GM18507 (cell line): ENCODE results near the gene PLBD2.
A peak's percentile ranks its signal among the peaks of the same experiment; 100 is the strongest.

Experiments used
- DNase-seq: peaks from one replicate; pipeline ENCODE4 v3.0.0; 2011; ENCODE audit warnings: low read depth; ENCODE audit not compliant: insufficient read length; ENCODE audit errors: extremely low spot score
- FAIRE-seq: peaks from 2 replicates; lab custom pipeline; 2011; peaks lifted over from hg19 to GRCh38; lab: Jason Lieb, UNC

Gene PLBD2

DNA sequence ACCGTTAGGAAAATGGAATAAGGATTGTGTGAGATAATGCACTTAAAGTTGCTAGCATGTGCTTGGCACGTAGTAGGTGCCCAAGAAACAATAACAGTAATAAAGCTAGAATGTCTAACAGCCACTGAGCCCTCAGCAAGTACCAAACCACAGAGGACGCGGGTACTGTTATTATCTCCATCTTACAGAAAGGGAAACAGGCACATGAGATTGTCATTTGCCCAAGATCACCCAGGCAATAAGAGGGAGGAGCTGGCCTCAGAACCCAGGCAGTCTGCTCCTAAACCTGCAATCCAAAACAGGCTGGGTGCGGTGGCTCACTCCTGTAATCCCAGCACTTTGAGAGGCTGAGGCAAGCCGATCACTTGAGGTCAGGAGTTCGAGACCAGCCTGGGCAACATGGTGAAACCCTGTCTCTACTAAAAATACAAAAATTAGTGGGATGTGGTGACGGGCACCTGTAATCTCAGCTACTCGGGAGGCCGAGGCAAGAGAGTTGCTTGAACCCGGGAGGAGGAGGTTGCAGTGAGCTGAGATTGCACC lies 50.4 kb downstream of the PLBD2 start:
- FAIRE-seq (no peak), DNase-seq (no peak)

DNA sequence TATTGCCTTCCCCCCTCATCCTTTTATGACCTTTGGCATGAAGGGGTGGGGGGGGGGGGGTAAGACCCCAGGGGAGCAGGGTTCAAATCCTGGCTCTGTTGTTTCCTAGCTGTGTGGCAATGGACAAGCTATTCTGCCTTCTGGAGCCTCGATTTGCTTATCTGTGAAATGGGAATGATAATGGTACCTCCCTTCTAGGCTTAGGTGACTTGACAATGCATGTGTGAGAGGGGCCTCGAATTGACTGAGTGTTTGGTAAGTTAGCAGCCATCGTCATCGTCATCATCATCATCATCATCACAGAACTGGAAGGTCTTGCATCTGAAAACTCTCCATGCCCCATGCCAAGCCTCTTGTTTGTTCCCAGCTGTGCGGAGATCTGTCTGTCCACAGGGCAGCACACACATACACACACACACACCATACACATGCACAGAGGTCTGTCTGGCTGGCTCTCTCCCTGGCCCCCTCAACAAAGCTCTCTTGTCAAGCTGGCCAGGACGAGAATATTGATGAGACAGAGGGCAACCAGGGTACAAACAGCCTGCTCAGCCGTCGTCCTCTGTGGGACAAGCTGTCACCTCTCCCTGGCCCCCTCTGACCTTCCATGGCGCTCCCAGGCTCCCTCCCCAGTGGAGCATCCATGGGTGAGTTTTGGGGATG lies 51.2 kb downstream of the PLBD2 start:
- no peak for FAIRE-seq
- no peak for DNase-seq

DNA sequence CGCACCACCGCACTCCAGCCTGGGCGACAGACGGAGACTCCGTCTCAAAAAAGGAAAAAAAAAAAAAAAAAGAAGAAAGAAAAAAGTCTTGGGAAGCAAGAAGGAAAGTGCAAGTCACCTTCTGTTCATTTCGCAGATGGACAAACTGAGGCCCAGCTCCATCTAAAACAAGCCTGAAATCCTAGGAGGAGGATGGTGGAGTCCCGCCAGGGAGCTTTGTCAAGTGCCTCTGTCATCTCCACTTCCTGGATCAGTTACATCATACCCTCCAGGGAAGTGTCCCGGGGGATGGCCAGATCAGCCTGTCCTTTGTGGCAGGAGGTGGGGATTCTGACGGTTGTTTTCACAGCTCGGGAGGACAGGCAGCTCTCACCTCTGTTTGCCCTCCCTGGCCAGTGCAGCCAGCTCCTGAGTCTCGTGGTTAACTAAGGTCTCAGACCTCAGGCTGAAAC lies 55.1 kb downstream of the PLBD2 start:
- DNase-seq (no peak), FAIRE-seq (no peak)

DNA sequence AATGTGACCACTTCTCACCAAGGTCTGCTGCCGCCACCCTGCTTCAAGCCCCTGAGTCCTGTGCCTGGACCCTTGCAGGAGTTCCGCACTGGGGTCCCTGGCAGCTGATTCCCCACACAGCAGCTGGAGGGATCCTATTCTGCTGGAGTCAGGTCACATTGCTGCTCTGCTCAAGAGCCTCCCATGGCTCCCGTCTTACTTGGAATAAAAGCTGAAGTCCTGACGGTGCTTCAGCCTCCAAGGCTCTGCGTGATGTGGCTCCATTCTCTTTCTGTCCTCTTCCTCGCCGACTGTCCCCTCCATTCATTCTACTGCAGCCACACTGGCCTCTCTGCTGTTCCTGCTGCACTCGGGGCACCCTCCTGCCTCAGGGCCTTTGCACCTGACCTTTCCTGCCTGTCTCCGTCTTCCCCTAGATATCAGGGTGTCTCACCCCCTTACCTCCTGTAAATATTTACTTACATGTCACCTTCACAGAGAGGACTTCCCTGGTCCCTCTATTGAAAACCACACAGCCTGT lies 56.2 kb downstream of the PLBD2 start:
- no peak for FAIRE-seq
- DNase-seq = no peak

DNA sequence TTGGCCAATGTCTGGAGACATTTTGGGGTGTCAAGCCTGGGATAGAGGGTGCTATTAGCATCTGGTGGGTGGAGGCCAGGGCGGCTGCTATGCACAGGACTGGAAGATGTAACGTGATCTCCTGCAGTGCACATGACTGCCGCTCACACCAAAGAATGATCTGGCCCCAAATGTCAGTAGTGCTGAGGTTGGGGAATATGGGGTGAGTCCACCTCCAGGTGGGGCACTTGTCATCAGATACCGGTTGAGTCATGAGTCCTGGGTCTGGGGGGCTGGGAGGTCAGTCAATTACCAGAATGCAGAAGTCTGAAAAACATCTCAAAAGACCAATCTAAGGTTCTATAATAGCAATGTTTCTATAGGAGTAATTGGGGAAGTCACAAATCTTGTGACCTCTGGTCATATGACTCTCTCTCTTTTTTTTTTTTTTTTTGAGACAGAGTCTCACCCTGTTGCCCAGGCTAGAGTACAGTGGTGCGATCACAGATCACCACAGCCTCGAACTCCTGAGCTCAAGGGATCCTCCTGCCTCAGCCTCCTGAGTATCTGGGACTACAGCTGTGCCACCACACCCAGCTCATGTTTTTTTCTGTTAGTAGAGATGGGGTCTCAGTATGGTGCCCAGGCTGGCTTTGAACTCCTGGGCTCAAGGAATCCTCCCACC lies 57.8 kb downstream of the PLBD2 start:
- DNase-seq (no peak), FAIRE-seq (no peak)

DNA sequence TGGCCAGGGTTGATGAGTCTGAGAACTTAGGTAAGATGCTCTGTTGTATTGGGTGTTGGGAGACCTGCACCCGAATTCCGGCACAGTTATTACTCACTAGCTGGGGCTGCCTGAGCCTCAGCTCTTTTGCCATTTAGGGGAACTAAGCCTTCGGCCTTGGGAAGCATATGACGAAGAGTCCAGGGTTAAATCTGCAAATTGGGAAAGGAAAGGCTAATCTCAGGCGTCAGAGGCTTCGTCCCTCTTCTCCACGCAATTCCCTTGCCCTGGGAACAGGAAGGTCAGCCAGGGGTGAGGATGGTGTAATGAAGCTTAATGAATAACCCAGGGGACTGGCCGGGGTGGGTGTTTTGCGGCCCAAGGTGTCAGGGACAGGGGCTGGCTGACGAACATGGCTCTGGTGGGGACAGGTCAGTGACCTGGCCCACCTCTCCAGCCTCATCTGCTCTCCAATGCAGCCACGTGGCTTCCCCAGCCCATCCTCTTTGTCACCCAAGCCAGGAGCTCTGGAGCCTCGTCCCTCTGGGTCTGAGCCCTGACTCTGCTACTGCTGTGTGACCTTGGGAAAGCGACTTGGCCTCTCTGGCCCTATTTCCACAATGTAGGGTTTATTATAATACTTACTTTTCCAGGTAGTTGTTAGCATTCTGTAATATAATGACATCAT lies 60.0 kb downstream of the PLBD2 start:
- FAIRE-seq (no peak), DNase-seq (no peak)

DNA sequence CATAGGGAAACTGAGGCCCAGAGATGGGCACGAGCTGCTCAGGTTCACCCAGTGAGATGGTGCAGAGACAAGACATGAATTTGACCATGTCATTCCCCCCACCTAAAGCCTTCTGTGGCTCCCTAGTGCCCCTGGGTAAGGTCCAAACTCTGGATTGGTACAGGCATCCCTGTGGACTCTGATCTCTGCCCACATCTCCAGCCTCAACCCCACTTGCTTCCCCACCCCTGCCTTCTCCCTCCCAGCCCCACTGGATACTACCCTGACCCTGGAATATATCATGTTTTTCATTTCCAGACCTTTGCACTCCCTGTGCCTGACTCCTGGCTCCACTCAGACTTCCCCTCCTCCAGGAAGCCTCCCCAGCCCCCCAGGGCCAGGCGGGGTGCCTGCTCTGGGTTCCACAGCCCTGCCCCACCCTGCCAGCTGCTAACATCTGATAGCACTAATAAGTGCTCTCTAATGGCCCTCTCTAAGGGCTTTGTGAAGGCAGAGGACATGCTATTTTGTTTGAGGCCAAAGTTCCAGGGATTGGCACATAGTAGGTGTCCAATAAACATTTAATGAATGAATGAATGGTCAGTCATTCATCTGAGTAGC lies 62.7 kb downstream of the PLBD2 start:
- DNase-seq (no peak), FAIRE-seq (no peak)

DNA sequence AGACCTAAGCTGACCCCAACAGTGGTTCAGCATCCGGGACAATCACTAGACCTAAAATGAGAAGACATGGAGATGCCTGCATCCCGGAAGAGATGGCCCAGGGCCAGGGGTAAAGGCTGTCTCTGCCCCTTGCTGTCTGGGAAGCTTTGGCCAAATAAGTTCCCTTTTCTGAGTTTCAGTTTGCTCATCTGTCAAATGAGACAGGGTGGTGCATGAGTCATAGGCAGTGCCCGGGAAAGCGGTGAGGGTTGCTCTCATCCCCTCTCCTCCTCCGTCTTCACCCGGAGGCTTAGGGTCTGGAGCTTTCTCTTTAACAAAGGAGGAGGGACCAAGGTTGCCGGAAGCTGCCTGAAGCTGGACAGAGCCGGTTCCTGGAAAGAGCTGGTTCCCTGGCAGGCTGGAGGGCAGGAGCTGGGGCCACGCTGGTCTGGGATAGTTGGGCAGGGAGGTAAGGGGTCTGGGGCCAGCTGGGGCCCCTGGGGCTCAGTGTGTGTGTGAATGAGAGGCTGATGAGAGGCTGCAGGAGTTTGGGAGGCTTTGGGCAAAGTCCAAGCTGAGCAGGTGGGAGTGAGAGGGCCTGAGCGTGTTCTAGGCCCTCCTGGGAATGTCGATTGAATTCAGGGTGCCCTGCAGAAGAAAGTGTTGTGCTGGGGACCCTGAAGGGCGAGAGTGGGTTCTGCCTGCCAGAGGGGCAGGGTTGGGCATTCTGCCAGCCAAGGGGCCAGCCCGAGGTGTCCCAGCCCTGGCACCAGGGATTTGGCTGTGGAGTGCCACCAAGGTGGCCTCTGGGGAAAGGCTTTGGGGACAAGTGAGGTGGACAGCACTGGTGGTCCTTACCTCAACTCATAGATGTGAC lies 63.9 kb downstream of the PLBD2 start, which contains the start of gene SDSL:
Gene SDSL (plus strand): TSS at position 351 of the 856 bp plus-strand sequence. CDS start 5,603 bp downstream, outside the sequence.
- peak; percentile 49 for DNase-seq
- FAIRE-seq = peak; percentile 91

DNA sequence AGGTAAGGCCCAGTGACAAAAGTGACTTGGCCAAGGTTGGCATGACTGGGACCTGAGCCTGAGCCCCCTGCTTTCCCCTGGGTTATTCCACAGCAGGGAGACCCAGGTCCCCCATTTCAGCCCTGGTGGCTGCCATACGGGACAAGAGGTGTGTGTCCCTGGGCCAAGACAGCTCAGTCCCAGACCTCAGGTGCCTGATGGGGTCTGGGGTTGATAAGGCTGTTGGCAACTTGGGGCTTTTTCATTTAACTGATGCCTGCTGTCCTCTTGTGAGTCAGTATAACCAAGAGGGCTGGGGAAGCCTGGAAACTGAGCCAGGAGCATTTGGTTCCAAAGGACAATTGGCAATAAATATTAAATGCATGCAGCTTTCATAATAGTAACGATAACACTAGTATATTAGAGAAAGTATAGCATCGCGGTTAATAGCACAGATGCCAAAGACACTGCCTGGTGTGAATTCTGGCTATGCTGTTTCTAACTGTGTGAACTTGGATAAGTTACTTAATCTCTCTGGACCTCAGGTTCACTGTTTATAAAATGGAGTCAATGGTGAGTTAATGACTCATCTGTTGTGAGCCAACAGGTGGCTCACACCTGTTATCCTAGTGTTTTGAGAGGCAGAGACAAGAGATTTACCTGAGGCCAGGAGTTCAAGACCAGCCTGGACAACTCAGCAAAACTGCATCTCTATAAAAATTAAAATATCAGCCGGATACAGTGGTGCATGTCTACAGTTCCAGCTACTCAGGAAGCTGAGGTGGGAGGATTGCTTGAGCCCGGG lies 64.7 kb downstream of the PLBD2 start:
- FAIRE-seq = no peak

DNA sequence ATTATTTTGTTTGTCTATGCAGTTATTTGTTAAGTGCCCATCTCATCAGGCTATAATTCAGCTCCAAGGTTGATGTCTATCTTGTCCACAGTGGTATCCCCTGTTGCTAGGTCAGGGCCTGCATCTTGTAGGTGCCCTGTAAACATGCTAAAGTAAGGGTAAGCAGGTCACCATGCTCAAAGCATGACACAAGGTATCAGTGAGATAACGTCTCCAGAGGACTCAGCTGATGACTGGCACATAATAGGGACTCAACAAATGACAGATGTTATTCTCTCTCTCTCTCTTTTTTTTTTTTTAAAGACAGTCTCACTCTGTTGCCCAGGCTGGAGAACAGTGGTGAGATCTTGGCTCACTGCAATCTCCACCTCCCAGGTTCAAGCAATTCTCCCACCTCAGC lies 66.1 kb downstream of the PLBD2 start:
- no peak for FAIRE-seq

More for the DNA sequence above, 64.7 kb downstream of the PLBD2 start:
- DNase-seq = no peak

DNA sequence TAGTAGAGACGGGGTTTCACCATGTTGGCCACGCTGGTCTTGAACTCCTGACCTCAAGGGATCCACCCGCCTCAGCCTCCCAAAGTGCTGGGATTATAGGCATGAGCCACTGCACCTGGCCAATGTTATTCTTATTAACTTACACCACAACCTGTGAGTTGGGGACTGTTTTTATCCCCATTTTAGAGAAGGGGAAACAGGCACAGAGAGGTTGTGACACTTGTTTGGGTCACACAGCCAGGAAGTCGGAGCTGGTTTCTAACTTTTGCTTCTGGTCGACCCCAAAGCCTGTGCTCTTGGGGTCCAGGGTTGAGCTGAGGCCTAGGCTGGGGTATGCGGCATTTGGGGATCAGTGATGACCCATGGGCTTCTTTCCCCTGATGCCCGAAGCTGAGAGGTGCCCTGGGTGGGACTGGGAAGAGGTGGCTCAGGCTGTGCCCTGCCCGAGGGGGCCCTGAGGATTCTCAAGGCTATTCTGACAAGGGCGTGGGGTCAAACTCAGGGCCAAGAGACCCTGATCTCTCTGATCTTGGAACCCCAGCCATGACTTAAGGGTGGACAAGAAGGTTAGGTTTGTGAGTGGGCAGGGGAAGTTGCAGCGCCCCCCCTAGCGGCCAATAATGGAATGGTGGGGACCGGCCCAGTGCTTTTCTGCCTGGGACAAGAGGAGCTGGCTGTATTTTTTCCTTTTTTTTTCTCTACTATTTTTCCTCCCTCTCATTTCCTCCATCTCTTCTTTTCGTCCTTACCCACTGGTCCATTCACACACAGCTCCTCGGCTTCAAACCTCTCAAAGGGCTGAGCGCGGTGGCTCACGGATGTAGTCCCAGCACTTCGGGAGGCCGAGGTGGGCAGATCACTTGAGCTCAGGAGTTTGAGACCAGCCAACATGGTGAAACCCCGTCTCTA lies 66.8 kb downstream of the PLBD2 start:
- FAIRE-seq (peak; percentile 5), DNase-seq (no peak)

More for the DNA sequence above, 66.1 kb downstream of the PLBD2 start:
- DNase-seq = no peak

DNA sequence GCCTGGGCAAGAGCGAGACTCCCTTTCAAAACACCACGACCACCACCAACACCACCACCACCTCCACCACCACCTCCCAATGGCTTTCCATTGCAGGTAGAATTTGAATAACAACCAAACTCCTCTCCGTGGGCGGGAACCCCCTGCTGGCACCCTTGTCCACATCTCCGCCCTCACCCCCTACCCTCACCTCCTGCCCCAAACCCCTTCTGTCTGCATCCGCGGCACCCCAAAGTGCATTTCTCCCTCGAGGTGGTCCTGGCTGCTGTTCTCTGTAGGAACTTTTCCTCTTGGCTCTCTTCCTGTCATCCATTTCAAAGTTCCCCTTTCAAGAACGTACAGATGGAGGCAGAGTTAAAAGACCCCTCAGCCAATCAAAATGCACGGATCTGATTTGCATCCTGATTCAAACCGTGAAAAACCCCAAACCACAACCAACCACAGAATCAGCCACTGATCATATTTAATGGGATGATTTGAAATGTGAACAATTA lies 67.6 kb downstream of the PLBD2 start:
- DNase-seq (no peak), FAIRE-seq (peak; percentile 12)

DNA sequence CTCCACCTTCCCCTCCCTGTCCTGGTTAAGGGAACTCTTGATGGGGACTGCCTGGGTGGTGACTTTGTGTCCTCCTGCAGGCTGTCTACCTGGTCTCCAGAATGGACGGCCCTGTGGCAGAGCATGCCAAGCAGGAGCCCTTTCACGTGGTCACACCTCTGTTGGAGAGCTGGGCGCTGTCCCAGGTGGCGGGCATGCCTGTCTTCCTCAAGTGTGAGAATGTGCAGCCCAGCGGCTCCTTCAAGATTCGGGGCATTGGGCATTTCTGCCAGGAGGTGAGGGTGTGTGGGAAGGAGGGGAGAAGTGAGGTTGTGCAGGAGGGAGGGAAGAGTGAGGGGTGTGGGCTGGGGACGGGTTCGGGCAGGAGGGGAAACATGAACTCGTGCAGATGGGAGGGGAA lies 69.5 kb downstream of the PLBD2 start:
- FAIRE-seq = no peak
- DNase-seq = no peak

DNA sequence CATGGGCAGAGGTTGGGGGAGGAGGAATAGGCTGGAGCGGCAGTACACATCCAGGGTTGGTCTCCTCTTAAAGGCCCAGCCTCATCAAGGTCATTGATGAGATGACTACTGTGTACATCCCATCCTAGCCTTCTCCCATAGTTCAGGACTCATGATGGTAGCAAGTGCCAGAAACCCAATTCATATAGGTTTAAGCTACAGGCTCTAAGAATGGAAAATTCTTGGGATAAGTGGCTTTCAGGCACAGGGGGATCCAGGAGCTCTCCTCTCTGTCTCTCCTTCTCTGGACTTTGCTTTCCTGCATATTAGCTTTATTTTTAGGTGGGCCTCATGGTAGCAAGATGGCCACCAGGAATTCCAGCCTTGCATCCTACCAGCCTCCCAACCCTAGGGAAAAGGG lies 70.1 kb downstream of the PLBD2 start:
- FAIRE-seq (no peak), DNase-seq (no peak)

DNA sequence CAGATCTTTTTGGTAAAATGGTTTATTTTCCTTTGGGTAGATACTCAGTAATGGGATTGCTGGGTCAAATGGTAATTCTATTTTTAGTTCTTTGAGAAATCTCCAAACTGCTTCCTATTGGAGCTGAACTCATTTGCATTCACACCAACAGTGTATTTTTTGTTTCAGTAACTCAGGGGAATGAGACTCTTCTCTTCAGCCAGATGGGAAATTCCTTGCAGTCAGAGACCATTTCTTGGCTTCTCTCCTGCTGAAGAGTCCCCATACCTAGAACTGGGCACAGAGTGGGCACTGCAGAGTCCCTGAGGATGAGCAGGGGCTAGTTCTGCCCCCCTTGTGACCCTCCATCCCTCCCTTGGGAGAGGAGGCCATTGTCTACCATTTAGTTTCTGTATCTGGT lies 74.6 kb downstream of the PLBD2 start:
- no peak for DNase-seq
- no peak for FAIRE-seq

DNA sequence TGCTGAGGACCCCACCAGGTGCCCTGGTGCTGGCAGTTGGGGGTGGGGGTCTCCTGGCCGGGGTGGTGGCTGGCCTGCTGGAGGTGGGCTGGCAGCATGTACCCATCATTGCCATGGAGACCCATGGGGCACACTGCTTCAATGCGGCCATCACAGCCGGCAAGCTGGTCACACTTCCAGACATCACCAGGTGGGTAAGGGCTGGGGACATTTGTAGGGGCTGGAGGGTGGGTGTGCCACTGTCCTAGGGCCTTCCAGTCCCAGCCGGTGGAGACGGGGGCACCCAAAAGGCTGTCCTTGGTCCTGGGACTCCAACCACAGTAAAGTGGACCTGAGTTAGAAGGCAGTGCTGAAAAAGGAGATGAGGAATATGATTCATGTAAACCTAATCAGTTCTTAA lies 77.0 kb downstream of the PLBD2 start:
- DNase-seq (no peak), FAIRE-seq (no peak)

DNA sequence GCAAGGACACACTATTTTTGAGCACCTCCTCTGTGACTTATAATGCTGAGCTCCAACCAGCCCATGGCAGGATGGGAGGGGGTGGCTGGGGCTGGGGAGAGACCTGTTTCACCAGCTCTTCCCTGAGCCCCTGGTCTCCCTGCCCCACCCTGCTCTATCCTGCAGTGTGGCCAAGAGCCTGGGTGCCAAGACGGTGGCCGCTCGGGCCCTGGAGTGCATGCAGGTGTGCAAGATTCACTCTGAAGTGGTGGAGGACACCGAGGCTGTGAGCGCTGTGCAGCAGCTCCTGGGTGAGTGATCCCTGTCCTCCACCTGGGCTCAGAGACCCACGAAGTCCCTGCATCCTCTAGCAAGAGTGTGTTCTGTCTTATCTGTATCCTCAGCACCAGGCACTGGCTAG lies 78.2 kb downstream of the PLBD2 start:
- no peak for FAIRE-seq

More for the DNA sequence above, 78.2 kb downstream of the PLBD2 start:
- no peak for DNase-seq
